Measurements from ENCODE around the gene SCN2A.
A peak's percentile ranks its signal among the peaks of the same experiment; 100 is the strongest.

The SCN2A gene

DNA sequence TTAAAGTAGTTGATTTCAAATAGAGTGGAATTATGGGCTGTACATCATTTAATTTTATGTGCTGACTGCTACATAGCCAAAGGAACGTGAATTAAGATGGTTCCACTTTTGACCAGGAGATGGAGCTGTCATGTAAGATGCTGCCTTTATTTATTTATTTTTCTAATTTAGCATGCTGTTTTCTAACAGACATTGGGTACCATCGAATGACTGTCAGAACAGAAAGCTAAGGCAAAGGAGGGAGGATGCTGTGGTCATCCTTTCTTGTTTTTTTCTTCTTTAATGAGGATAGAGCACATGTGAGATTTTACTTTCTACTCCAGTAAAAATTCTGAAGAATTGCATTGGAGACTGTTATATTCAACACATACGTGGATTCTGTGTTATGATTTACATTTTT, at the start of gene SCN2A:
TSS of gene SCN2A (plus strand) at position 185 of the 400 bp plus-strand sequence. CDS start 56,410 bp downstream, outside the sequence.
- ATAC-seq = no peak

DNA sequence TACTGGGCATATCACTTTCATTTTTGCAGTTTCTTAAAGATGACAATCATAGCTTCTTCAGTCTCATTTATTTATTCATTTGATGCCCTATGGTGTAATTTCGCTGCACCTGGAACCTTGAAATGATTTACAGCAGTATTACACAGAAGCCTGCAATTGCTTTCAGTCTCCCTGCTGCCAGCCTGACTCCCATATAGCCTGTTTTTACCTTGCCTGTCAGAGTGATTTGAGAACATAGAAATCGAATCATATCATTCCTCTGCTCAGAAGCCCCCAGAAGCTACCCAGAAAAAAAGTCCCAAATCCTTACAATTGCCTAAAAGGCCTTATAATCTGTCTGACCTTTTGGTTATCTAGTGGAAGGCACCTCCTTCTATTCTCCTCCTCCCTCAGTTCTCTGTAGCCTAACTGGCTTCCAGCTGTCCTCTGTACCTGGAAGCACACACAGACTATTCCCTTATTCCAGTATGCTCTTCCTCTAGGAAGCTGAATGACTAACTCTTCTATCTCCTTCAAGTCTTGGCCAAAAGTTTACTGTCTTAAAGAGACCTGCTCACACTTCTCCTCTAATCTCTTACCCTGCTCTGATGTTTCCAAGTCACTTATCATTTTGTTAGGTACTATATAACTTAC, 48.0 kb upstream of the SCN2A start:
- ATAC-seq = no peak

DNA sequence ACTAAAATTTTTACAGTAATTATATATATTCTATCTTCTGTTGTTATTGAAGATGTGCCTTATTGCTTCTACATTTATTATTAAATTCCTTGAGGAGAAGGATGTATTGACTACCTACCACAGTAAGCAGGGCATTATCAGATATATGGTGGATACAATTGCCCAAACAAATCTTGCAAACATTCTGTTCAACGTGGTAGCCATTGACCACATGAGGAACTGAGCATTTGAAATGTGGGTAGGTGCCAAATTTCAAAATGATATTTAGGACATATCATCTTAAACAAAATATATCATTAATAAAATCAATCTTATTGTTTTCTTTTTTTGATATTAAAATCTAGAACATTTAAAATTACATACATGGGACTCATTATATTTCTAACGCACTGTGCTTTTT, 46.5 kb upstream of the SCN2A start:
- ATAC-seq = no peak

GRCh38 chr2:165193178-165193777, 45.9 kb upstream of the SCN2A start:
- ATAC-seq = no peak

- ATAC-seq = no peak
Observed at GRCh38 chr2:165196411-165196810, 42.8 kb upstream of the SCN2A start.

- no peak for ATAC-seq
Observed at GRCh38 chr2:165197346-165197745, 41.9 kb upstream of the SCN2A start.

DNA sequence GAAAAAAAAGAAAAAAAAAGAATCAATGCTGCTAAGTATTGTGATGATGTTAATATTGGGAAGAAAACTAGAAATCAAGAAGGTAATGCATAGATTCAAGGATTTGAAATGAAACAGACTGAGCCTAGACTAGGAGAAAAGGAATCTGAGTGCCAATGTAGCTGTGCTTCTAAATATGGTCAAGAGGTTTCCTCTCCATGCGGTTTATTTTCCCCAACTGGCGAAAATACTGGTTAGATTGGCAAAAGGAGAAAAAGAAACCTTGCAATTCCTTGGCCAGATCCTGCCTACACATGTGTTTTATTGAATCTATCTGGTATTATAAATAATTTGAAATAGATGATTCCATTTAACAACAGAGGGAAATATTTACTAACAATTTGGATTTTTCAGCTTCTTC, 41.0 kb upstream of the SCN2A start:
- no peak for ATAC-seq

- no peak for ATAC-seq
Observed at GRCh38 chr2:165202239-165202638, 37.0 kb upstream of the SCN2A start.

DNA sequence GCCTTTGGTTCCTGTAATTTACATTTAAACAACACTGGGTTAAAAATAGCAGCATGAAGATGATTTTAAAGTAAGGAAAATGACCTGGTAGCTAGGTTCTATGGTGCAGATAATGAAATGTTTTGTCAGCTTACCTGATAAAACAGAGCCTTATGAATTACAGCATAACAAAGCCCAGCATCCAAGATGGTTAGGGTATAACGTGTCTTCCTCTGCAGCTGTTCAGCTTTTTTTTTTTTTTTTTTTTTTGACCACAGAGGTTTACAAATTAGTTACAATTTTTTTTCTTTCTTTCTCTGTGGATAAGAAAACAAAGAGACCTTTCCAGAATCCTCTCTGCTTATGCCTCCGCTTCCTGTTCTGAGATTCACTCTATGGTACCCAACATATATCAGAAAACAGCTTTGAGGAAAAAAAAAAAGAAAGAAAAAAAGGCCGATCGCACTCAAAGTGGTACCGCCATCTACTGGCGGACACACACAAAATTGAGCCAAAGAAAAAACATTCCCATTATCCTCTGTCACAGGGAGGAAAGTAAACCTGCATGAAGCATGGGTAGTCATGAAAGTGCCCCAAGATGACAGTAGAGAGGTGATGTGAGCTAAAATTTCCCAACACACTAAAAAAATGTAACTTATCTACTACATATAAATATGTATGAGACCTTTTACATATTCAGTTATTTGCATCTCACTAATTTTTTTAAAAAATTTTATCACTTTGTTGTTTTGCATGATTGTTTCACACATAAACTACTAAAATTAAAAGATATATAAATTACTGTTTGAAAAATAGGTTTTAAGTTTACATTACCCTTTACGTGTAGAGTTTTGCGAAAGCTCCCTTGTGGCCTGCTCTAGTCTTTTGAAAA, 35.3 kb upstream of the SCN2A start, which contains the start of gene SCN3A:
TSS of gene SCN3A (minus strand) at position 362 of the 871 bp plus-strand sequence. CDS start 27,656 bp downstream, outside the sequence.
- peak in 1 of 2 donors; percentile 17 for ATAC-seq

DNA sequence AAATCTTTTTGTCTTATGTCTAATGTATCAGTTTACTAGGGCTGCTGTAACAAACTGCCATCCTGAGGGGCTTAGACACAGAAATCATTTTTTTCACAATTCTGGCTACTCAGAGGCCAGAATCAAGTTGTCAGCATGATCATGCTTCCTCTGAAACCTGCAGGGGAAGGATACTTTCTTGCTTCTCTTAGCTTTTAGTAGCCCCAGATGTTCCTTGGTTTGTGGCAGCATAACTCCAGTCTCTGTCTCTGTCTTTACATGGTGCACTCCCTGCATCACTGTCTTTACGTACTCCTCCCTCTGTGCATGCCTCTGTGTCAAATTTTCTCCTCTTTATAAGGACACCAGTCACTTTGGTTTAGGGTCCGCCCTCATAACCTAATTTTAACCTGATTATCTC, 33.3 kb upstream of the SCN2A start:
- ATAC-seq = no peak

DNA sequence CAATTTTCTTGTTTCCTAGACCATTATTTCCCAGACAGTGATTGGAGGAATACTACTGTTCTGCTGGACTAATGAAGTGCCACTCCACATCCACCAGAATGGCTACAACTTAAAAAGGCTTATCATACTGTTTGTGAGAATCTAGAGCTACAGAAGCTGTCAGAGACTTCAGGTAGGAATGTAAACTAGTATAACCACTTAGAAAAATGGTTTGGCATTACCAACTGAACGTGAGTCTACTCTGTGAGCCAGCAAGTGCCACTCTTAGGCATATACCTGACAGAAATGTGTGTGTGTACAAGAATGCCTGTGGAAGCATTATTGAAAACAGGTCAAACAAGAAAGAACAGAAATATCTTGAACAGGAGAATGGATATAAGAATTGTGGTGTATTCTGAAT, 31.1 kb upstream of the SCN2A start:
- no peak for ATAC-seq

GRCh38 chr2:165214093-165214492, 25.1 kb upstream of the SCN2A start:
- no peak for ATAC-seq

GRCh38 chr2:165219481-165219880, 19.7 kb upstream of the SCN2A start:
- no peak for ATAC-seq

- ATAC-seq = no peak
Observed at GRCh38 chr2:165224941-165225340, 14.3 kb upstream of the SCN2A start.

DNA sequence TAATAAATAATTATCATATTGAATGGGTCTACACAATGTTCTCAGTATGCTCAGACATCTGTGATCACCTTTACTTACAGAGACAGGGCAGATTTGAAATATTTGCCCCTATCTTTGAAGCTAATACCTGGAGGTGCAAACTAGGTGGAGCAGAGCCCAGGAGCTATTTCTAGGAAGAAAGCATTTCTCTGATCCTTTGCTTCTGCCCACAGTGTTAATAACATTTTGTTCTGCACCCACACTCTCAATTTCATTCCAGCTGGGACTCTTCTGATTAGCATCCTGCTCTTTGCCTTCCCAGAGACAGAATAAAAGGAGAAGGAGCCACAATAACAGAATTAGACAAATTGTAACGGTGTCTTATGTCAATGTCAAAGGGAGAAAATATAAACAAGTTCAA, 11.6 kb upstream of the SCN2A start:
- no peak for ATAC-seq

DNA sequence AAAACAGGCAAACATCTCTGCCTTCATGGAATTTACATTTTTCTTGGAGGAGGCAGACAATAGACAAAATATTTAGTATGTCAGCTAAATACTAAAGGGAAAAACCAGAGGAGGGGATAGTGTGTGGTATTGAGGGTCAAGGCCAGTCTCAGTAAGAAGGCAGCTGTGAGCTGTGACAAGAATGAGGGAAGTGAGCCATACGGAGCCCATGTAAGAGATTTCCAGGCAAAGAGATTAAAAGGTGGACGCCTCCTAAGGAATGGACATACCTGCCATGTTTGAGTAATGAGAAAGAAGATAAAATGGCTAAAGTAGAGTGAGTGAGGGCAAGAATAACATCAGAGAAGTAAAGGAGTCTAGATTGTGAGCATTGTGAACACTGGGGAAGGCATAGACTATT, 2.2 kb upstream of the SCN2A start:
- ATAC-seq = no peak

- ATAC-seq = no peak
Observed at GRCh38 chr2:165238295-165238694, 919 bp upstream of the SCN2A start.

DNA sequence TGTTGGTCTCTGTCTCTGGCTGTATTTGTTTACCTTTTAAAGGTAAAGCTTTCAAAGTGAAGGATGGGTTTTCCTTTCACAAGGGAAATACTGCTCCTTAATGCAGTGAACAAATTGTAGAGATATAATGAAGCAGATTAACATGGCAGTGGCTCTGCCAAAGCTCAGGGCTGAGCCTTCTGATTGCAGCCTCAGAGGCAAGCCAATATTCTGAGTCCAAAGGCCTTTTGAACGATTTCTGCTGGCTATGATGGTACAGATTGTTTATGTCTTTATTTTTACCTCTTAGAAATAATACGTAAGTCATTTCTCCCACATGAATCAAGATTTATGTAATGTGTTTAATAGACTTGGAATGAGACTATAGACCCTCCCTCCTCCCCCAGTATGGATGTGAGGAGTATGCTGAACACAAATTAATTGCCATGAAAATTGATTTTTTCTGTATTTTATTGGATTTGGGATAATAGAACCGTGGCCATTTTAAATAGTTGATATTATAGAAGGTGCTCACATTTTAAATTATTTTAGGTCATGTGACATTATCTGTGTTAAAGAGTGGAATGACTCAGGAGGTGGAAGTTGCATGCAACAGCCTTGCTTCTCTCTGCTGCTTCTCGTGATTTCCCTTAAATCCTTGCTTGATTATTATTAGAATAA, 772 bp downstream of the SCN2A start:
- no peak for ATAC-seq

DNA sequence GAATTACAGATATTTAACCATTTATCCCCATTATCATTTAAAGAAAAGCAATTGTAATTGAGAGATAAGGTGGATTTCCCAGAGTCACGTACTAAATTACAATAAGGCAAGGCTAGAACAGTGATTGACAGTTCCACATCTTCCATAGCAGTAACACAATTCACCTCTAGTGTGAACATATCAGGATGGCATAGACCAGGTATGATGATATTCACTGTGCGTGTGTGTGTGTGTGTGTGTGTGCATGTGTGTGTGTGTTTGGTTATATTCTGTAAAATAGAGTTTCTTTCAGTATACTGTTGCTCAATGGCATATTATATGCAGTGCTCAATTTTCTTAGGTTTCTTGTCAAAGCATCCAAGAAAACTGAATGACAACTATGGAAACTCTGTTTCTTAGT, 1.7 kb downstream of the SCN2A start:
- ATAC-seq = no peak

GRCh38 chr2:165245081-165245793, 6.0 kb downstream of the SCN2A start:
- no peak for ATAC-seq

DNA sequence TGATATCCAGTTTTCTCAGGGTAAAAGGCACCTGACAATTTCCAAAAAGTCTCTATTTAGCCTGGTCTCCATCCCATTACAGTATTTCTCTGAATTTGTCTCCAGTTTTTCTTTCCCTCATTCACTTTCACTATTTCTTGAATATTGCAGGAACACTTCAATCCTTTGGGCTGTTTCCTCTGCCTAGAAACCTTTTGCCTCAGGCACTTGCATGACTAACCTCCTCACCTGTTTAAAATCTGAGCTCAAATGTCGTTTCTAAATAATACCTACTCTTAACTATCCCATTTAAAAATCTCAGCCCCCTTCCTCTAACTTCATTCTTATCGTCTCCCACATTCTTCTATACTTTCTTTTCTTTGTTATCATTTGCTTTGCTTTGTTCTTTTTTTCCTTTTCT, 9.0 kb downstream of the SCN2A start:
- no peak for ATAC-seq

DNA sequence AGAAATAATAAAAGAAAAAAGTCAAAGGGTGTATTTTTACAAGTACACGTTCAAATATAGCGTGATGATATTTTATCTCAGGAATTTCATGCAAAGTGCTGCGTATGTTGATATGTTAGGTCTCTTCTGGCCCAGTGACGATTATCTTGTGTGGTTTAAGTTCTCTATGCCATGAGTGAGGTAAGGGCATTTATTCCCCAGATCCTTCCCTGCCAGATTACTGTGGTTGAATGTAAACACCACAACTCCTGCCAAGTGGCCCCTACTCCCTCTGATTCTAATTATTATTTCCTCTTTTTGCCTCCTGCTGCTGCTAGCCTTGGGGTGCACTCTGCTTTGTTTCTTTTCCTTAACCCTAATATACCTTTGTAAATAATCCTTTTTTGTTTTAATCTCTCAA, 12.2 kb downstream of the SCN2A start:
- ATAC-seq = no peak

DNA sequence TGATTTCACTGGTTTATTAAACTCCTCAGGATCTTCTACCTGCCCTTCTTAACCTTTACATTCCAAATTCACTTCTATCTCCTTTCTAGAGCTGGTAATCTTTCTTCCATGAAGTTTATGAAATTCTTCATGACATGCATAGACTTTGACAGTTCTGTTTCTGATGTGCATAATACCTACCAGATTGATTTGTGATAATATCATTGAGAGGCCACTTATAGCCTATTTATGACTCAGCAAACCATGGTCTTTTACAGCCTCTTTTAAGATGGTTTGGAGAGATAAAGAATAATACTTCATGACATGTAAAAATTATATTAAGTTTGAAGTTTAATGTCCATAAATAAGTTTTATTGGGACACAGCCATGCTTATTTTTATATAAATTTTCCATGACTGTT, 14.0 kb downstream of the SCN2A start:
- no peak for ATAC-seq

Measured in activated CD4-positive, CD25-positive, alpha-beta regulatory T cell treated with anti-CD3 and anti-CD28 coated beads, Interleukin-2, amount 50 U/mL, for 24 hours (primary cell).